MM.1S (cell line): ENCODE data around the gene PSD.

Experiments
- DNase-seq: peaks from one replicate; pipeline ENCODE4 v3.0.0-alpha.2; 2015
- H2AFZ ChIP-seq: fragments of 300-600 bp; sonication (generic); 2 replicates; pipeline ENCODE4 v1.6.0; 2016; ENCODE audit warnings: antibody characterized with exemption, low read length
- H3F3A ChIP-seq: fragments of 300-600 bp; sonication (generic); 2 replicates; pipeline ENCODE4 v1.6.1; 2016; ENCODE audit warnings: mild to moderate bottlenecking, antibody characterized with exemption, low read length, moderate library complexity, mixed read lengths; ENCODE audit not compliant: insufficient read depth
- H3K27ac ChIP-seq: fragments of 300-600 bp; sonication (generic); 2 replicates; pipeline ENCODE4 v1.5.1; 2016; ENCODE audit warnings: mild to moderate bottlenecking, low read length
- H3K27me3 ChIP-seq: fragments of 300-600 bp; sonication (generic); replicated peaks from 2 replicates; pipeline ENCODE4 v1.6.0; 2016; ENCODE audit warnings: low read length; ENCODE audit not compliant: insufficient read depth
- H3K36me3 ChIP-seq: fragments of 300-600 bp; sonication (generic); replicated peaks from 2 replicates; pipeline ENCODE4 v1.6.1; 2016; ENCODE audit warnings: mild to moderate bottlenecking, low read length, mixed read lengths; ENCODE audit not compliant: insufficient read depth
- H3K4me1 ChIP-seq: fragments of 300-600 bp; sonication (generic); 2 replicates; pipeline ENCODE4 v1.6.1; 2016; ENCODE audit warnings: low read length, mixed read lengths
- H3K4me2 ChIP-seq: fragments of 300-600 bp; sonication (generic); 2 replicates; pipeline ENCODE4 v1.6.0; 2016; ENCODE audit warnings: low read depth, low read length
- H3K4me3 ChIP-seq: fragments of 300-600 bp; sonication (generic); 2 replicates; pipeline ENCODE4 v1.5.1; 2016; ENCODE audit warnings: low read length, mixed read lengths
- H3K79me2 ChIP-seq: fragments of 300-600 bp; sonication (generic); 2 replicates; pipeline ENCODE4 v1.6.1; 2016; ENCODE audit warnings: mixed run types, low read length, mixed read lengths
- H3K9ac ChIP-seq: fragments of 300-600 bp; sonication (generic); 2 replicates; pipeline ENCODE4 v1.6.1; 2016; ENCODE audit warnings: low read length, mixed read lengths
- H3K9me2 ChIP-seq: fragments of 300-600 bp; sonication (generic); replicated peaks from 2 replicates; pipeline ENCODE4 v1.6.1; 2016; ENCODE audit warnings: mild to moderate bottlenecking, low read length, mixed read lengths; ENCODE audit not compliant: insufficient read depth
- H3K9me3 ChIP-seq: fragments of 300-600 bp; sonication (generic); replicated peaks from 2 replicates; pipeline ENCODE4 v1.6.1; 2016; ENCODE audit warnings: mild to moderate bottlenecking, low read length, mixed read lengths; ENCODE audit not compliant: insufficient read depth
- H4K20me1 ChIP-seq: fragments of 300-600 bp; sonication (generic); 2 replicates; pipeline ENCODE4 v1.6.1; 2016; ENCODE audit warnings: mild to moderate bottlenecking, low read length, moderate library complexity, mixed read lengths; ENCODE audit not compliant: insufficient read depth
- CTCF ChIP-seq: fragments of 300-600 bp; sonication (generic); IDR thresholded peaks from 2 replicates; pipeline ENCODE4 v1.5.1; 2016; ENCODE audit warnings: antibody characterized with exemption, low read length, mixed read lengths
- EZH2 ChIP-seq: fragments of 300-600 bp; sonication (generic); optimal IDR thresholded peaks from 2 replicates; pipeline ENCODE3; 2017; ENCODE audit warnings: low read depth, mild to moderate bottlenecking, antibody characterized with exemption, low read length, mixed read lengths
- EZH2phosphoT487 ChIP-seq: fragments of 300-600 bp; sonication (generic); IDR thresholded peaks from 2 replicates; pipeline ENCODE4 v1.6.1; 2018; ENCODE audit warnings: antibody characterized with exemption, low read length

Gene PSD

GRCh38 chr10:102375867-102376266, 42.7 kb downstream of the PSD start:
- Histone ChIP-seq H3K9me3 (no peaks in the 10 kb centered on the region), H3K4me3 (no peak overlapping the region)

GRCh38 chr10:102375250-102375649, 43.3 kb downstream of the PSD start:
- no peaks in the 10 kb centered on the region for H3F3A ChIP-seq
- peaks cover 9% of the 10 kb centered on the region; the same call in 1 of the 2 replicates for H3K36me3 ChIP-seq
- no peak overlapping the region for H2AFZ ChIP-seq

More at GRCh38 chr10:102375867-102376266, 42.7 kb downstream of the PSD start:
- no peaks in the 10 kb centered on the region for H3F3A ChIP-seq
- H3K27me3 ChIP-seq: no peaks in the 10 kb centered on the region
- no peak overlapping the region for H3K4me2 ChIP-seq
- H3K4me1 ChIP-seq: no peaks in the 10 kb centered on the region
- H3K36me3 ChIP-seq: 0 out of 2 replicates have a peak, but pooled peaks cover 3% of the 10 kb centered on the region
- no peaks in the 10 kb centered on the region for H4K20me1 ChIP-seq
- no peak for DNase-seq
- H2AFZ ChIP-seq: no peak overlapping the region
- H3K27ac ChIP-seq: no peak overlapping the region
- no peak overlapping the region for H3K9ac ChIP-seq
- H3K79me2 ChIP-seq: no peaks in the 10 kb centered on the region
- no peaks in the 10 kb centered on the region for H3K9me2 ChIP-seq
- TF ChIP-seq EZH2 (no peak), CTCF (no peak), EZH2phosphoT487 (no peak)

GRCh38 chr10:102371295-102371694, 47.3 kb downstream of the PSD start:
- Histone ChIP-seq H3K9me3 (no peaks in the 10 kb centered on the region), H3K27ac (no peak overlapping the region), H4K20me1 (no peaks in the 10 kb centered on the region), H3K27me3 (no peaks in the 10 kb centered on the region), H3K79me2 (no peaks in the 10 kb centered on the region), H2AFZ (no peak overlapping the region), H3K36me3 (peaks cover 19% of the 10 kb centered on the region; the same call in 1 of the 2 replicates), H3K4me2 (no peak overlapping the region), H3K4me3 (no peak overlapping the region), H3K9ac (no peak overlapping the region), H3F3A (no peaks in the 10 kb centered on the region), H3K9me2 (no peaks in the 10 kb centered on the region), H3K4me1 (no peaks in the 10 kb centered on the region)
- TF ChIP-seq CTCF (no peak), EZH2phosphoT487 (no peak), EZH2 (no peak)
- DNase-seq: no peak

More at GRCh38 chr10:102375250-102375649, 43.3 kb downstream of the PSD start:
- Histone ChIP-seq H3K9me2 (no peaks in the 10 kb centered on the region), H4K20me1 (no peaks in the 10 kb centered on the region), H3K27me3 (no peaks in the 10 kb centered on the region), H3K4me3 (no peak overlapping the region), H3K4me1 (no peaks in the 10 kb centered on the region), H3K9ac (no peak overlapping the region), H3K79me2 (no peaks in the 10 kb centered on the region), H3K27ac (no peak overlapping the region), H3K4me2 (no peak overlapping the region), H3K9me3 (no peaks in the 10 kb centered on the region)
- no peak for DNase-seq
- TF ChIP-seq CTCF (no peak), EZH2phosphoT487 (no peak), EZH2 (no peak)

GRCh38 chr10:102368077-102368476, 50.5 kb downstream of the PSD start:
- no peak overlapping the region for H3K9ac ChIP-seq
- H3K27ac ChIP-seq: no peak overlapping the region
- H3K9me3 ChIP-seq: no peaks in the 10 kb centered on the region
- no peaks in the 10 kb centered on the region for H3K4me1 ChIP-seq
- H2AFZ ChIP-seq: no peak overlapping the region
- no peaks in the 10 kb centered on the region for H3K9me2 ChIP-seq
- H4K20me1 ChIP-seq: no peaks in the 10 kb centered on the region
- peaks cover 22% of the 10 kb centered on the region for H3K36me3 ChIP-seq
- H3K4me3 ChIP-seq: no peak overlapping the region
- no peak for DNase-seq
- H3K4me2 ChIP-seq: no peak overlapping the region
- H3F3A ChIP-seq: no peaks in the 10 kb centered on the region
- H3K27me3 ChIP-seq: no peaks in the 10 kb centered on the region
- H3K79me2 ChIP-seq: no peaks in the 10 kb centered on the region
- no peak for TF ChIP-seq EZH2phosphoT487
- TF ChIP-seq CTCF: no peak
- no peak for TF ChIP-seq EZH2
